Fibroblast of lung (primary cell): ENCODE results near the gene OPN1SW.

Source experiments
- EZH2 ChIP-seq: IDR thresholded peaks from 2 replicates; pipeline ENCODE4 v1.5.1; 2012; ENCODE audit warnings: low read length, control low read depth, mild to moderate bottlenecking; ENCODE audit errors: missing control alignments
- TF ChIP-seq, protein P1 (sequence below), 2 donors: IDR thresholded peaks in 1 of 2; conservative IDR thresholded peaks in 1 of 2; 1 replicate in 1 of 2; 2 replicates in 1 of 2; pipeline ENCODE4 v1.5.1; 2011 to 2012; ENCODE audit warnings: low read length in 2 of 2, control low read depth in 1 of 2, inconsistent platforms in 1 of 2, low read depth in 1 of 2, mild to moderate bottlenecking in 1 of 2

DNA sequence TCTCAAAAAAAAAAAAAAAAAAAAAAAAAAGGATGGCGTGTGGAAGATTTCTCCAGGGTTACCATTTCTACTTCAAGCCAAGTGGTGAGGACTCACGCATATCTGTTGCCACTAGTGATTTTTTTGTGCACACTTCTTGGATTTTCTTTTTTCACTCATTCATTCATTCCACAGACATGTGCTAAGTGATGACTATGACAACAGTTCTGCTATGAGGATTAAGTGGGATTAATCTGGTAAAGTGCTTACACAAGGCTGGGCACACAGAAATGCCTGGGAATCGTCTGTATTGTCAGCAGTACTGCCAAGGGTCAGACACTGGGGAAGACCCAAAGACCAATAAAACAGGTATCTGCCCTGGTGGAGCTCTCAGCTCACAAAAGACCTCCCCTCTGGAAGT lies 6.3 kb upstream of the OPN1SW start:
- TF ChIP-seq, protein P1, sequence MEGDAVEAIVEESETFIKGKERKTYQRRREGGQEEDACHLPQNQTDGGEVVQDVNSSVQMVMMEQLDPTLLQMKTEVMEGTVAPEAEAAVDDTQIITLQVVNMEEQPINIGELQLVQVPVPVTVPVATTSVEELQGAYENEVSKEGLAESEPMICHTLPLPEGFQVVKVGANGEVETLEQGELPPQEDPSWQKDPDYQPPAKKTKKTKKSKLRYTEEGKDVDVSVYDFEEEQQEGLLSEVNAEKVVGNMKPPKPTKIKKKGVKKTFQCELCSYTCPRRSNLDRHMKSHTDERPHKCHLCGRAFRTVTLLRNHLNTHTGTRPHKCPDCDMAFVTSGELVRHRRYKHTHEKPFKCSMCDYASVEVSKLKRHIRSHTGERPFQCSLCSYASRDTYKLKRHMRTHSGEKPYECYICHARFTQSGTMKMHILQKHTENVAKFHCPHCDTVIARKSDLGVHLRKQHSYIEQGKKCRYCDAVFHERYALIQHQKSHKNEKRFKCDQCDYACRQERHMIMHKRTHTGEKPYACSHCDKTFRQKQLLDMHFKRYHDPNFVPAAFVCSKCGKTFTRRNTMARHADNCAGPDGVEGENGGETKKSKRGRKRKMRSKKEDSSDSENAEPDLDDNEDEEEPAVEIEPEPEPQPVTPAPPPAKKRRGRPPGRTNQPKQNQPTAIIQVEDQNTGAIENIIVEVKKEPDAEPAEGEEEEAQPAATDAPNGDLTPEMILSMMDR (conservative IDR thresholded peaks at IDR 0.05 in 1 of 2, IDR thresholded peaks at IDR 0.05 in 1 of 2; ENCODE audit: low read depth in 1 of 2, low read length in 2 of 2): no peak
- TF ChIP-seq EZH2: no peak
